ENCODE measurements around the gene PIK3R5.

Gene PIK3R5

DNA sequence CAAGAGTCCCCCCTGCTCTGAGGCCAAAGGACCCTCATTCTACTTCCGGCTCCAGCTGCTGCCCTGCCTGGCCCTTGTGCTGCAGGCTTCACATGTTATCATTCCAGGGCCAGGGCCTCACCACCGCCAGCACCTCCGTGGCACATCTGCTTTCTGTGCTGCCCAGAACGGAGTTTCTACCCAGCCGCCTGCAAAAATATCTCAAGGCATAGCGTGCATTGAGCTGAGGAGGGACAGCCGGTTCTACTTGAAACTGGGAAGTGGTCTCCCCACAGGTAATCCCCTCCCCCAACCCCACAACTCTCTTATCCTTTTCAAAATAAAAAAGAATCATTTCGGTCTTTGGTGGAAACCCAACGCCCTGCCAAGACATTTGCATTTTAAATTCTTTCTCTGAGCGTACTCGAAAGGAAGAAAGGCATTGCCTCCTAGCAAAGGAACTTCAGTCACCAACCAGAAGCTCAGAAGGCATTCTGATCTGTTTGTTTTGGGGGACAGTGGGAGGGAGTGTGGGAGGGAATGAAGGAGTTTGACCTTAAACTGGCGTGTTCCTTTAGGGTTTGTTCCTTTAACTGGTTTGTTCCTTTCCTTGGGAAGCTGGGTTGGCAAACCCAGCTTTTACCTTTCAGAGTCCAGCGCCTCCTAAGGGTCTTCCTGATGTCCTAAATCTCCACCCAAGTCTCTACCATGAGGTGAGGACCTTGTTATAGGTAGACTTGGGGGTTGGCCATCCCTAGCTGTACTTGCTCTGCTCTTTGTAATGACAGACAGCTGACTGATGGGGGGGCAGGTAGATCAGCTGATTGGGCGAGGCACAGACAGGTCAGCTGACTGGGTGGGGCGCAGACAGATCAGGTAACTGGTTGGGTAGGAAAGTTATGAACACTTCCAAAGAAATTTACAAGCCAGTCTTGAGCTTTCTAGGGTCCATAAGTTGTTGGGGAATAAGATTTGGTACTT lies 64.6 kb downstream of the PIK3R5 start:
- Mint-ChIP-seq H3K9me3 (no peaks in the 10 kb centered on the region), H3K27me3 (ENCODE audit: low read depth, poor library complexity) (peaks cover 9% of the 10 kb centered on the region), H3K36me3 (ENCODE audit: low read depth) (no peaks in the 10 kb centered on the region), H3K4me1 (peaks cover 9% of the 10 kb centered on the region), H3K27ac (no peak overlapping the region), H3K4me3 (no peak overlapping the region)
- TF ChIP-seq, protein P1, sequence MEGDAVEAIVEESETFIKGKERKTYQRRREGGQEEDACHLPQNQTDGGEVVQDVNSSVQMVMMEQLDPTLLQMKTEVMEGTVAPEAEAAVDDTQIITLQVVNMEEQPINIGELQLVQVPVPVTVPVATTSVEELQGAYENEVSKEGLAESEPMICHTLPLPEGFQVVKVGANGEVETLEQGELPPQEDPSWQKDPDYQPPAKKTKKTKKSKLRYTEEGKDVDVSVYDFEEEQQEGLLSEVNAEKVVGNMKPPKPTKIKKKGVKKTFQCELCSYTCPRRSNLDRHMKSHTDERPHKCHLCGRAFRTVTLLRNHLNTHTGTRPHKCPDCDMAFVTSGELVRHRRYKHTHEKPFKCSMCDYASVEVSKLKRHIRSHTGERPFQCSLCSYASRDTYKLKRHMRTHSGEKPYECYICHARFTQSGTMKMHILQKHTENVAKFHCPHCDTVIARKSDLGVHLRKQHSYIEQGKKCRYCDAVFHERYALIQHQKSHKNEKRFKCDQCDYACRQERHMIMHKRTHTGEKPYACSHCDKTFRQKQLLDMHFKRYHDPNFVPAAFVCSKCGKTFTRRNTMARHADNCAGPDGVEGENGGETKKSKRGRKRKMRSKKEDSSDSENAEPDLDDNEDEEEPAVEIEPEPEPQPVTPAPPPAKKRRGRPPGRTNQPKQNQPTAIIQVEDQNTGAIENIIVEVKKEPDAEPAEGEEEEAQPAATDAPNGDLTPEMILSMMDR (IDR thresholded peaks at IDR 0.05): no peak
- DNase-seq: no peak

DNA sequence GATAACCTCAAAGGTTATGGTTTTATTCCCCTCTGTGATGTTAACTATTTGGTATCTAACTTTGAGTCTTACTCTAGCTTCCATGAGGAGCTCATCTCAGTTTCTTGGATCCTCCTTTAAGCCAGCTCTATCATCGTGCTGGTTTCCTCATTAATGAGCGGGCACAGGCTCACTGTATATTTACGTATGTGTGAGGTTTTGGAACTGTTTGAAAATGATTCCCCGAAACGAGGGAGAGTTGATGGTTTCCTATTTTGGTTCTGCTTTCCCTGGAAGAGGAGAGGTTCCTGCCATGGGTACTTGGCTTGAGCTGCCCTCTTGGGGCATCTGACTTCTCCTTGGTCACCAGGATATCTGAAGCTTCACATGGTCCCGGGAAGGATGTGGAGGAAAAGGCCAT lies 65.3 kb downstream of the PIK3R5 start:
- Mint-ChIP-seq H3K36me3 (ENCODE audit: low read depth) (no peaks in the 10 kb centered on the region), H3K27me3 (ENCODE audit: low read depth, poor library complexity) (peaks cover 9% of the 10 kb centered on the region), H3K4me3 (no peak overlapping the region), H3K27ac (no peak overlapping the region), H3K9me3 (no peaks in the 10 kb centered on the region), H3K4me1 (peaks cover 14% of the 10 kb centered on the region)
- no peak for DNase-seq
- TF ChIP-seq, protein P1 (IDR thresholded peaks at IDR 0.05): no peak

DNA sequence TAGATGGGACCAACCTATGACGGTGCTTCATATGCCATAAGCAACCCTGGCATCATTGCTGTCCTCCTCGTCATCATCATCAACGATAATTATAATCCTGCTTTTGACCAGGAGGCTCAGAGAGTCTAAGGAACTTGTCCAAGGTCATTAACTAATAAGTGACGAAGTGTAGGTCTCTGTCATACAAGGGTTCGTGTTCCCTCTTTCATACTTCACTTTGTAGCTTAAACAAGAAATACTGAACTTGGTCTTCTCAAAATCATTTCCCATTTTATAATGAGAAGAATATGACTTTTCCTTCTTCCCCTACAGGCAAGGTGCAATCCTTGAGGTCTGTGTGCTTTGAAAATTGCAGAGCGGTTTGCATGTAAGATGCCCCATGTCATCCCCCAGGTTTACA lies 66.9 kb downstream of the PIK3R5 start:
- H3K9me3 Mint-ChIP-seq: no peaks in the 10 kb centered on the region
- H3K27ac Mint-ChIP-seq: no peak overlapping the region
- H3K27me3 Mint-ChIP-seq (ENCODE audit: low read depth, poor library complexity): peaks cover 14% of the 10 kb centered on the region
- TF ChIP-seq, protein P1 (IDR thresholded peaks at IDR 0.05): no peak
- no peaks in the 10 kb centered on the region for H3K36me3 Mint-ChIP-seq (ENCODE audit: low read depth)
- DNase-seq: no peak
- H3K4me1 Mint-ChIP-seq: peaks cover 24% of the 10 kb centered on the region
- no peak overlapping the region for H3K4me3 Mint-ChIP-seq

DNA sequence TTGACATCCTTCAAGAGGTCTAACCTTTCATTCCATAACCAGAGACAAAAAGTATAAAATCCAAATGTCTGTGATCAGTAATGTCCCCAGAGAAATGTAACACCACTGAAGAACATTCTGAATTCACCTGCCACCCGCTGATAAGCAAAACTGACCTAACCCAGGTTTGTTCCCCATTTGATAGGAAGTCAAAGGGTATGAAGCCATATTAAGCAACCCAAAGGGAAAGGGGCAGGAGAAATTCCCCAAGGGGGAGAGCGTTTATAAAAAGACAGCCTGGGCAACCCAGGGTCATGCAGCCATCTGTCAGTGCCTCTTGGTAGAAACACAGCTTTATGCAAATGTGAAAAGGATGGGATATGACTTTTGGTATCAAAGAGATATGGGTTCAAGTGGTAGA lies 67.4 kb downstream of the PIK3R5 start:
- Mint-ChIP-seq H3K4me1 (peaks cover 24% of the 10 kb centered on the region), H3K9me3 (no peaks in the 10 kb centered on the region), H3K4me3 (no peak overlapping the region), H3K27ac (no peak overlapping the region), H3K27me3 (ENCODE audit: low read depth, poor library complexity) (peaks cover 14% of the 10 kb centered on the region), H3K36me3 (ENCODE audit: low read depth) (no peaks in the 10 kb centered on the region)
- no peak for DNase-seq
- TF ChIP-seq, protein P1 (IDR thresholded peaks at IDR 0.05): no peak

DNA sequence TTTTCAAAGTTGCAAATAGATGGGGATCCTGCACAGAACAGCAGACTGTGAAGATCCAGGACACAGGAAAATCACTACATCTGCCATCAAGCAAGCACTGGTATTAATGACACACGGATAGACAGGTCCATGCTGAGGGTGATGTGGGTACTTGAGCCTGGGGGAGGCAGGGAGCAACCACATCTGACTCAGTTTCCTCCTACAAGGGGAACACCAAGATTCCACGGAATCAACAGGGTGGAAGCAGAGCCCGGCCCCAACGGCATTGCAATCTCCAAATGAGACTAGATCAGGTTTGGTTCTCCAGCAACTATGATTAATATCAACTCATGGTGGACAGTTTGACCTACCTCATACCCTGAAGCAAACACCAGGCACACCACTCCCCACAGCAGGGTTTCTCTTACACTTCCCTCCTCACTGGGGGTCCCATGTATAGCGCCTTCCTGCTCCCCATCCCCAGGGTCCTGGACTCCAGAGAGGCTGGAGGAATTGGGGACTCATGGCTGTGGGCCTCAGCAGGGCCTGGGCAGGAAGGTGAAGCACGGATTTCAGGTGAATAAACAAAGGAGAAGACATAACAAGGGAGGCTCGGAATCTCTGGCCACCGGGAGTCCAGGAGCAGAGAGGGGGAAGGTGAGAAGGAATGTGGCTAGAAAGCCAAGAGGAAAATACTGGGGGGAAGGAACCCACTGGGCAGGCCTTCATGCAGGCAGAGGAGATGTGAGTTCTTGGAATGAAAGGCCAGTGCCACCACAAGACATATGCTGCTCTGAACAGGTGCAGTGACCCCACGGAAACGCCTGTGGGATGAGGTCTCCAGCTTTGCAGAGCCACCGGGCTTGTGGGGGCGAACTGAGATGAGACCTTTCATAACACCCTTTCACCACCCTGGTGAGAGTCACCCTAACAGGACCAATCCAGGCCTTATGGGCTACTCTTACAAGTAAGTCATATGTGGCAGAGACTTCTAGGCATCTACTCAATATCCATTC lies 68.6 kb downstream of the PIK3R5 start:
- Mint-ChIP-seq H3K4me1 (peaks cover 30% of the 10 kb centered on the region), H3K9me3 (no peaks in the 10 kb centered on the region)
- DNase-seq: no peak

More for the DNA sequence above, 68.6 kb downstream of the PIK3R5 start:
- TF ChIP-seq, protein P1 (IDR thresholded peaks at IDR 0.05): no peak
- Mint-ChIP-seq H3K27me3 (ENCODE audit: low read depth, poor library complexity) (peaks cover 17% of the 10 kb centered on the region), H3K27ac (no peak overlapping the region), H3K4me3 (no peak overlapping the region), H3K36me3 (ENCODE audit: low read depth) (no peaks in the 10 kb centered on the region)

All from nephron progenitor cell (in vitro differentiated cells).